HL-60/S4 treated with phorbol 12-myristate 13-acetate at 8.2 ng/mL for 4 days and 3 days (cell line): ENCODE results near the gene ZNF317.

Source experiments
- in situ Hi-C: fragments of 300-500 bp; cut with MboI; formaldehyde crosslinking; loops from 2 replicates; pipeline ENCODE4 v1.15.0; 2022; ENCODE audit warnings: low sequenced_read_pairs

ZNF317 gene

GRCh38 chr19:9140159-9140874, at the start of gene ZNF317:
Gene ZNF317, plus strand, starts transcription at chr19:9140397. Its CDS starts 15,620 bp downstream, at chr19:9156017.
- in situ Hi-C loops, result no loop called here

- in situ Hi-C loops, result no loop called here
Measured at GRCh38 chr19:9107375-9107774, 32.8 kb upstream of the ZNF317 start, which contains the start of gene OR7G2. Gene OR7G2, minus strand, starts transcription at chr19:9107475. Its CDS starts 4,232 bp downstream, at chr19:9103243.

- in situ Hi-C loops, result no loop called here
Measured at GRCh38 chr19:9109959-9110358, 30.2 kb upstream of the ZNF317 start.

- in situ Hi-C loops, result no loop called here
Measured at GRCh38 chr19:9115307-9115813, 24.8 kb upstream of the ZNF317 start, which contains the start of gene OR7G1. Gene OR7G1, minus strand, starts transcription at chr19:9115763. Its CDS starts 0 bp downstream, at chr19:9115763.

- in situ Hi-C loops, result no loop called here
Measured at GRCh38 chr19:9116547-9116946, 23.6 kb upstream of the ZNF317 start.

- in situ Hi-C loops, result no loop called here
Measured at GRCh38 chr19:9126900-9127405, 13.2 kb upstream of the ZNF317 start, which contains the start of gene OR7G3. Gene OR7G3, minus strand, starts transcription at chr19:9126950. Its CDS starts 0 bp downstream, at chr19:9126950.

GRCh38 chr19:9128171-9128570, 12.0 kb upstream of the ZNF317 start:
- in situ Hi-C loops, result no loop called here

GRCh38 chr19:9130965-9131364, 9.2 kb upstream of the ZNF317 start:
- in situ Hi-C loops, result no loop called here

- in situ Hi-C loops, result no loop called here
Measured at GRCh38 chr19:9132422-9132821, 7.8 kb upstream of the ZNF317 start.

GRCh38 chr19:9139609-9140158, 513 bp upstream of the ZNF317 start:
- in situ Hi-C loops, result no loop called here

GRCh38 chr19:9144920-9145319, 4.7 kb downstream of the ZNF317 start:
- in situ Hi-C loops, result no loop called here

GRCh38 chr19:9146882-9147281, 6.7 kb downstream of the ZNF317 start:
- in situ Hi-C loops, result no loop called here

- in situ Hi-C loops, result no loop called here
Measured at GRCh38 chr19:9148697-9149096, 8.5 kb downstream of the ZNF317 start.

- in situ Hi-C loops, result no loop called here
Measured at GRCh38 chr19:9149997-9150396, 9.8 kb downstream of the ZNF317 start.

- in situ Hi-C loops, result no loop called here
Measured at GRCh38 chr19:9150650-9151049, 10.5 kb downstream of the ZNF317 start.

- in situ Hi-C loops, result no loop called here
Measured at GRCh38 chr19:9151367-9151766, 11.2 kb downstream of the ZNF317 start.

GRCh38 chr19:9155591-9155990, 15.4 kb downstream of the ZNF317 start:
- in situ Hi-C loops, result no loop called here

- in situ Hi-C loops, result no loop called here
Measured at GRCh38 chr19:9156304-9156703, 16.1 kb downstream of the ZNF317 start.

GRCh38 chr19:9159891-9160290, 19.7 kb downstream of the ZNF317 start:
- in situ Hi-C loops, result no loop called here

- in situ Hi-C loops, result no loop called here
Measured at GRCh38 chr19:9161427-9161826, 21.2 kb downstream of the ZNF317 start.

- in situ Hi-C loops, result no loop called here
Measured at GRCh38 chr19:9165261-9165660, 25.1 kb downstream of the ZNF317 start.

- in situ Hi-C loops, result no loop called here
Measured at GRCh38 chr19:9166846-9167245, 26.6 kb downstream of the ZNF317 start.
